Measurements from ENCODE around the gene PDE1C. TPM values are rescaled to one million over a fixed set of nuclear protein-coding genes. Genes with fewer than 3 reads are reported as not detected.

The PDE1C gene
- total RNA-seq, 1 experiment from 2014 or later = 14.1 TPM

GRCh38 chr7:32051128-32051527 is 19.1 kb downstream of the PDE1C start:
- intact Hi-C loops (cut with micrococcal nuclease) = no loop called here
- H3K9ac ChIP-seq (ENCODE audit: low read length) = no peak overlapping the region
- no peaks in the 10 kb centered on the region for H3K36me3 ChIP-seq (ENCODE audit: low read depth, low read length)
- H3K27me3 ChIP-seq (ENCODE audit: low read length) = no peaks in the 10 kb centered on the region
- H3K4me1 ChIP-seq (ENCODE audit: insufficient read depth, low read length) = peaks cover 28% of the 10 kb centered on the region
- TF ChIP-seq EZH2phosphoT487 (IDR thresholded peaks at IDR 0.05; ENCODE audit: borderline replicate concordance, low read length) = no peak
- TF ChIP-seq EZH2 (IDR thresholded peaks at IDR 0.05; ENCODE audit: low read length, unreplicated experiment) = no peak
- no peak for TF ChIP-seq CTCF (conservative IDR thresholded peaks at IDR 0.05; ENCODE audit: low read depth, low read length)
- no peaks in the 10 kb centered on the region for H3K9me2 ChIP-seq (replicated peaks; ENCODE audit: low read length)
- H3K4me2 ChIP-seq (ENCODE audit: low read length) = no peak overlapping the region
- H3F3A ChIP-seq (ENCODE audit: low read length, unreplicated experiment) = no peaks in the 10 kb centered on the region
- BruUV-seq (replicated peaks) = no TSS peak
- H3K79me2 ChIP-seq (ENCODE audit: low read length) = no peaks in the 10 kb centered on the region
- no peaks in the 10 kb centered on the region for H3K9me3 ChIP-seq (ENCODE audit: low read length)
- no peak for ATAC-seq
- CTCF ChIA-PET = no interaction called here
- no peak for DNase-seq
- H4K20me1 ChIP-seq (ENCODE audit: low read length) = no peaks in the 10 kb centered on the region
- no peak overlapping the region for H3K4me3 ChIP-seq (ENCODE audit: low read length)
- H2AFZ ChIP-seq (ENCODE audit: low read length) = no peak overlapping the region
- no peak overlapping the region for H3K27ac ChIP-seq (ENCODE audit: low read length)
- POLR2A ChIA-PET (ENCODE audit: unreplicated experiment) = interaction anchor here (0.6 kb wide), 1 partner anchor 42 kb away, joined by 3 read pairs; no protein-coding TSS in a partner anchor

- Histone ChIP-seq H3K4me3 (ENCODE audit: low read length) (no peak overlapping the region), H3F3A (ENCODE audit: low read length, unreplicated experiment) (no peaks in the 10 kb centered on the region), H3K36me3 (ENCODE audit: low read depth, low read length) (no peaks in the 10 kb centered on the region), H3K9me2 (replicated peaks; ENCODE audit: low read length) (no peaks in the 10 kb centered on the region), H4K20me1 (ENCODE audit: low read length) (no peaks in the 10 kb centered on the region), H2AFZ (ENCODE audit: low read length) (0 out of 2 replicates have a peak overlapping the region, but pooled peaks have one; percentile 1), H3K79me2 (ENCODE audit: low read length) (no peaks in the 10 kb centered on the region), H3K4me1 (ENCODE audit: insufficient read depth, low read length) (peaks cover 38% of the 10 kb centered on the region), H3K4me2 (ENCODE audit: low read length) (no peak overlapping the region), H3K27ac (ENCODE audit: low read length) (no peak overlapping the region), H3K9me3 (ENCODE audit: low read length) (no peaks in the 10 kb centered on the region), H3K27me3 (ENCODE audit: low read length) (no peaks in the 10 kb centered on the region), H3K9ac (ENCODE audit: low read length) (no peak overlapping the region)
- ATAC-seq (no peak), DNase-seq (no peak)
- no peak for TF ChIP-seq EZH2 (IDR thresholded peaks at IDR 0.05; ENCODE audit: low read length, unreplicated experiment)
- no peak for TF ChIP-seq EZH2phosphoT487 (IDR thresholded peaks at IDR 0.05; ENCODE audit: borderline replicate concordance, low read length)
- TF ChIP-seq CTCF (conservative IDR thresholded peaks at IDR 0.05; ENCODE audit: low read depth, low read length) = no peak
- ChIA-PET CTCF (no interaction called here), POLR2A (ENCODE audit: unreplicated experiment) (no interaction called here)
- intact Hi-C loops (cut with micrococcal nuclease) = loop anchor here (5.0 kb wide), 1 partner anchor 58 kb away; no protein-coding TSS in a partner anchor
- no TSS peak for BruUV-seq (replicated peaks)
Measured at GRCh38 chr7:32049599-32049998, 20.6 kb downstream of the PDE1C start.

GRCh38 chr7:32048970-32049491 is 21.2 kb downstream of the PDE1C start:
- ATAC-seq = no peak
- ChIA-PET POLR2A (ENCODE audit: unreplicated experiment) (no interaction called here), CTCF (no interaction called here)
- Histone ChIP-seq H3F3A (ENCODE audit: low read length, unreplicated experiment) (no peaks in the 10 kb centered on the region), H3K9me3 (ENCODE audit: low read length) (no peaks in the 10 kb centered on the region), H2AFZ (ENCODE audit: low read length) (0 out of 2 replicates have a peak overlapping the region, but pooled peaks have one; percentile 1), H3K9ac (ENCODE audit: low read length) (no peak overlapping the region), H3K79me2 (ENCODE audit: low read length) (no peaks in the 10 kb centered on the region), H3K27me3 (ENCODE audit: low read length) (no peaks in the 10 kb centered on the region), H3K4me1 (ENCODE audit: insufficient read depth, low read length) (peaks cover 44% of the 10 kb centered on the region), H3K4me3 (ENCODE audit: low read length) (no peak overlapping the region), H3K27ac (ENCODE audit: low read length) (no peak overlapping the region), H3K36me3 (ENCODE audit: low read depth, low read length) (no peaks in the 10 kb centered on the region), H4K20me1 (ENCODE audit: low read length) (no peaks in the 10 kb centered on the region), H3K4me2 (ENCODE audit: low read length) (no peak overlapping the region), H3K9me2 (replicated peaks; ENCODE audit: low read length) (no peaks in the 10 kb centered on the region)
- no peak for TF ChIP-seq EZH2 (IDR thresholded peaks at IDR 0.05; ENCODE audit: low read length, unreplicated experiment)
- TF ChIP-seq EZH2phosphoT487 (IDR thresholded peaks at IDR 0.05; ENCODE audit: borderline replicate concordance, low read length) = no peak
- no peak for TF ChIP-seq CTCF (conservative IDR thresholded peaks at IDR 0.05; ENCODE audit: low read depth, low read length)
- intact Hi-C loops (cut with micrococcal nuclease) = loop anchor here (5.0 kb wide), 1 partner anchor 58 kb away; no protein-coding TSS in a partner anchor
- no peak for DNase-seq
- no TSS peak for BruUV-seq (replicated peaks)
